Measurements from ENCODE around the gene PPP1R14D. TPM values are rescaled to one million over a fixed set of nuclear protein-coding genes. Genes with fewer than 3 reads are reported as not detected.

PPP1R14D gene
- total RNA-seq, 4 donors from 2014 or later: not detected

DNA sequence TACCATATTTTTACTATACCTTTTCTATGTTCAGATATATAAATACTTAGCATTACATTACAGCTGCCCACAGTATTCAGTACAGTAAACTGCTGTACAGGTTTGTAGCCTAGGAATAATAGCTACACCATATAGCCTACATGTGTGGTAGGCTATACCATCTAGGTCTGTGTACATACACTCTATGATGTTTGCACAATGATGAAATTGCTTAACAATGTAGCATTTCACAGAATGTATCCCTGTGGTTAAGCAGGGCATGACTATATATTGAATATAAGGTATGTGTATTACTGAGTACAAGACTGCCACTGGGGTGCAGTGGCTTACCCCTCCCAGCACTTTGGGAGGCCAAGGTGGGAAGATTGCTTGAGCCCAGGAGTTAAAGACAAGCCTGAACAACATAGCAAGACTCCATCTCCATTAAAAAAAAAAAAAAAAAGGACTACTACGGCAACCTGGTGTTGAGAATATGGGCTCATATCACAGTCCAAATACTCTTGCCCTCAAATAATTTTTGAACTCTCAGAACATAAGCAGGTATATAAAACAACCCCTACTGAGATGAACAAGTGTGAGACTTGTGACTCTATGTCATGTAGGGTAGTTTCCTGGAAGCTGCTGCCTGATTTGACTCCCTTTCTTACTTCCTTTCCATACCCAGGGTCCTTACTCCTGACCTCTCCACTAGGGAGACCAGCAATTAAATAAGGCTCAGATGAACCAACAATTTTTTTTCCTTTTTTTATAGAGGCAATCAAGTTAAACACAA, 4.8 kb downstream of the PPP1R14D start:
- no peak overlapping the region for H3K4me3 ChIP-seq

DNA sequence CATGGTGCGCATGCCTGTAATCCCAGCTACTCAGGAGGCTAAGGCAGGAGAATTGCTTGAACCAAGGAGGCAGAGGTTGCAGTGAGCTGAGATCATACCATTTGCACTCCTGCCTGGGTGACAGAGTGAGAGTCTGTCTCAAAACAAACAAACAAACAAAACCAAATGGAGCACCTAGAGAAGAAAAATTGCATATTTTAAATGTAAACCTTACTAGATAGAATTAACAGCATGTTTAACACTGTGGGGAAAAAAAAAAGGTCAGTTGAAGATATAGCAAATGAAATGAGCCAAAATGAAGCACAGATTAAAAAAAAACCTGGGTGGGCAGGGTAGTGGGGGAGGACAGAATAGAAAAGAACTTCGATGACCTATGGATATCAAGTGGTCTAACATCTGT, 7.3 kb downstream of the PPP1R14D start:
- Histone ChIP-seq H3K27ac (replicated peaks in 1 of 4) (no peak overlapping the region), H3K36me3 (no peaks in the 10 kb centered on the region), H3K9me3 (no peaks in the 10 kb centered on the region), H3K4me3 (no peak overlapping the region), H3K4me1 (no peaks in the 10 kb centered on the region), H3K27me3 (no peaks in the 10 kb centered on the region)
- no peak for DNase-seq (ENCODE audit: extremely low spot score)
- no peak for TF ChIP-seq EP300 (IDR thresholded peaks at IDR 0.05)
- TF ChIP-seq POLR2A (IDR thresholded peaks at IDR 0.05; ENCODE audit: low read depth): no peak
- TF ChIP-seq, protein P1, sequence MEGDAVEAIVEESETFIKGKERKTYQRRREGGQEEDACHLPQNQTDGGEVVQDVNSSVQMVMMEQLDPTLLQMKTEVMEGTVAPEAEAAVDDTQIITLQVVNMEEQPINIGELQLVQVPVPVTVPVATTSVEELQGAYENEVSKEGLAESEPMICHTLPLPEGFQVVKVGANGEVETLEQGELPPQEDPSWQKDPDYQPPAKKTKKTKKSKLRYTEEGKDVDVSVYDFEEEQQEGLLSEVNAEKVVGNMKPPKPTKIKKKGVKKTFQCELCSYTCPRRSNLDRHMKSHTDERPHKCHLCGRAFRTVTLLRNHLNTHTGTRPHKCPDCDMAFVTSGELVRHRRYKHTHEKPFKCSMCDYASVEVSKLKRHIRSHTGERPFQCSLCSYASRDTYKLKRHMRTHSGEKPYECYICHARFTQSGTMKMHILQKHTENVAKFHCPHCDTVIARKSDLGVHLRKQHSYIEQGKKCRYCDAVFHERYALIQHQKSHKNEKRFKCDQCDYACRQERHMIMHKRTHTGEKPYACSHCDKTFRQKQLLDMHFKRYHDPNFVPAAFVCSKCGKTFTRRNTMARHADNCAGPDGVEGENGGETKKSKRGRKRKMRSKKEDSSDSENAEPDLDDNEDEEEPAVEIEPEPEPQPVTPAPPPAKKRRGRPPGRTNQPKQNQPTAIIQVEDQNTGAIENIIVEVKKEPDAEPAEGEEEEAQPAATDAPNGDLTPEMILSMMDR (IDR thresholded peaks at IDR 0.05): no peak
- no peak for TF ChIP-seq POLR2AphosphoS5 (IDR thresholded peaks at IDR 0.05)
- intact Hi-C loops (cut with DNase I): no loop called here
- WGBS: 92% methylated on average over 2 of the region's 2 CpGs

More for the DNA sequence above, 4.8 kb downstream of the PPP1R14D start:
- Histone ChIP-seq H3K9me3 (no peaks in the 10 kb centered on the region), H3K27me3 (peaks cover 0 to 9% (median 0%) of the 10 kb centered on the region in 4 donors), H3K4me1 (no peaks in the 10 kb centered on the region), H3K36me3 (no peaks in the 10 kb centered on the region), H3K27ac (replicated peaks in 1 of 4) (no peak overlapping the region)
- 91% methylated on average over 1 of the region's 1 CpG for WGBS
- no peak for TF ChIP-seq POLR2AphosphoS5 (IDR thresholded peaks at IDR 0.05)
- TF ChIP-seq, protein P1 (IDR thresholded peaks at IDR 0.05): no peak
- TF ChIP-seq EP300 (IDR thresholded peaks at IDR 0.05): no peak
- no peak for TF ChIP-seq POLR2A (IDR thresholded peaks at IDR 0.05; ENCODE audit: low read depth)
- intact Hi-C loops (cut with DNase I): no loop called here
- no peak for DNase-seq (ENCODE audit: extremely low spot score)

DNA sequence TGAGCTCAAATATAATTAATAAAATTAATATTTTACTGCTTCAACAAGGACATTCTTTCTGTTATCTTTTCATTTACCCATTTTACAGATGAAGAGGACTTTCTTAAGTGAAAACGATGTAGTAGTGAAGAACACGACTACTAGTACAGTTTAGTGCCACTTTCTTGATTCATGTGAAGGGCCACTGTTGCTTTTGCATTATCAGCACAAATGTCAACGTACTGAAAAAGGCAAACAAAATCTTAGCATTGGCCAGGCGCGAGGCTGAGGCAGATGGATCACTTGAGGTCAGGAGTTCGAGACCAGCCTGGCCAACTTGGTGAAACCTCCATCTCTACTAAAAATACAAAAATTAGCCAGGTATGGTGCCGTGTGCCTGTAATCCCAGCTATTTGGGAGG, 9.5 kb downstream of the PPP1R14D start:
- no peaks in the 10 kb centered on the region for H3K9me3 ChIP-seq

DNA sequence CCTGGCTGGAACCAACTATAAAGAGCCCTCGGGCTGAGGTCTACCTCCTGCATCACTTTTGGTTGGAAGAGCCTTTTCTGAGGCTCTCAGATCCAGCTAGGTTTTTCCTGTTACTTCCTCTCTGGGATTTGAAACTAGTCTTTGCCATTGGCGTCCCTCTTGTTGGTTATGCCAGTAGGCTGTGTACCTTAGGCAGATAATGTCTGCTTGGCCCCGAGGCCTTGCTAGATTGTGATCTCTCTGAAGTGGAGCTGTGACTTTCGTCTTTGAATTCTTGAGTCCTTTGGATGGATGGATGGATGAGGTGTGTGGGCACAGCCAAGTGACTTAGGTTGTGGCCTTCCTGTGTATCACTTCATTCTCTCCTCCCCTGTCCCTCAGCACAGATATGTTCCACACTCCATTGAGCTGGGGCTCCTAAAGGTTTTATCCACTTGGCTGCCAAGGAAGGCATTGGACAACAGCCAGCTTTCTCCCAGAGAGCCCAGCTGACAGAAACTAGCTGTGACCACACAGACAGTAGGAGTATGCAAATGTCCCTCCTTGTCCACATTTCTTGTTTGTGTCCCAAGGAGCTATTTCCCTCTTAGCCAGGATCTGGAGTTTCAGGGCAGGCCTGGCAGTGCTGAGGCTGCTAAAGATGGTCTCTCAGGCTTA, 13.3 kb downstream of the PPP1R14D start:
- no peak for TF ChIP-seq POLR2A (IDR thresholded peaks at IDR 0.05; ENCODE audit: low read depth)
- TF ChIP-seq, protein P1 (IDR thresholded peaks at IDR 0.05): no peak
- TF ChIP-seq EP300 (IDR thresholded peaks at IDR 0.05): no peak
- no peak for TF ChIP-seq POLR2AphosphoS5 (IDR thresholded peaks at IDR 0.05)
- H3K27me3 ChIP-seq: no peaks in the 10 kb centered on the region
- H3K4me1 ChIP-seq: no peaks in the 10 kb centered on the region
- peaks cover 7 to 55% (median 43%) of the 10 kb centered on the region in 4 donors for H3K36me3 ChIP-seq
- intact Hi-C loops (cut with DNase I): no loop called here
- WGBS: 87% methylated on average over 4 of the region's 4 CpGs
- H3K4me3 ChIP-seq: no peak overlapping the region
- no peaks in the 10 kb centered on the region for H3K9me3 ChIP-seq
- DNase-seq (ENCODE audit: extremely low spot score): no peak
- H3K27ac ChIP-seq (replicated peaks in 1 of 4): no peak overlapping the region

More for the DNA sequence above, 9.5 kb downstream of the PPP1R14D start:
- DNase-seq (ENCODE audit: extremely low spot score): no peak
- H3K27ac ChIP-seq (replicated peaks in 1 of 4): no peak overlapping the region
- TF ChIP-seq POLR2A (IDR thresholded peaks at IDR 0.05; ENCODE audit: low read depth): no peak
- no peak for TF ChIP-seq POLR2AphosphoS5 (IDR thresholded peaks at IDR 0.05)
- TF ChIP-seq, protein P1 (IDR thresholded peaks at IDR 0.05): no peak
- TF ChIP-seq EP300 (IDR thresholded peaks at IDR 0.05): no peak
- intact Hi-C loops (cut with DNase I): no loop called here
- H3K4me1 ChIP-seq: no peaks in the 10 kb centered on the region
- WGBS: 74% methylated on average over 7 of the region's 7 CpGs
- H3K4me3 ChIP-seq: no peak overlapping the region
- H3K36me3 ChIP-seq: peaks cover 0 to 18% (median 9%) of the 10 kb centered on the region in 4 donors
- H3K27me3 ChIP-seq: no peaks in the 10 kb centered on the region
